ENCODE data around the gene BLTP2.
A peak's percentile ranks its signal among the peaks of the same experiment; 100 is the strongest.
"Not testable (repeated sequence)": the region's sequence is repeated elsewhere in the genome, so short reads cannot be mapped to it uniquely, and the experiment has no call there.

The BLTP2 gene

GRCh38 chr17:28646039-28646754, 1.2 kb upstream of the BLTP2 start:
- DNase-seq: peak; percentile 3

- no peak for DNase-seq
Measured at GRCh38 chr17:28645576-28645939, 600 bp upstream of the BLTP2 start.

- peak; percentile 10 for DNase-seq
Measured at GRCh38 chr17:28643983-28644786, 773 bp downstream of the BLTP2 start.

GRCh38 chr17:28641579-28641978, 3.4 kb downstream of the BLTP2 start:
- no peak for DNase-seq

GRCh38 chr17:28635506-28635905, 9.5 kb downstream of the BLTP2 start:
- DNase-seq: no peak

- no peak for DNase-seq
Measured at GRCh38 chr17:28634206-28634865, 10.6 kb downstream of the BLTP2 start.

- DNase-seq: no peak
Measured at GRCh38 chr17:28626818-28627217, 18.1 kb downstream of the BLTP2 start.

GRCh38 chr17:28624148-28624547, 20.8 kb downstream of the BLTP2 start:
- no peak for DNase-seq

- no peak for DNase-seq
Measured at GRCh38 chr17:28623696-28624095, 21.3 kb downstream of the BLTP2 start.

- no peak for DNase-seq
Measured at GRCh38 chr17:28622186-28622585, 22.8 kb downstream of the BLTP2 start.

GRCh38 chr17:28620010-28620409, 24.9 kb downstream of the BLTP2 start:
- DNase-seq: no peak

- DNase-seq: no peak
Measured at GRCh38 chr17:28618464-28618863, 26.5 kb downstream of the BLTP2 start.

- no peak for DNase-seq
Measured at GRCh38 chr17:28616281-28616680, 28.7 kb downstream of the BLTP2 start.

GRCh38 chr17:28615260-28615940, 29.6 kb downstream of the BLTP2 start:
- DNase-seq: no peak

- no peak for DNase-seq
Measured at GRCh38 chr17:28613931-28614381, 31.0 kb downstream of the BLTP2 start, which contains the start of gene RSKR. TSS of gene RSKR (minus strand) at chr17:28614185. CDS start at chr17:28614161, 24 bp downstream.

- peak; percentile 62 for DNase-seq
Measured at GRCh38 chr17:28612936-28613872, 31.8 kb downstream of the BLTP2 start.

- DNase-seq: no peak
Measured at GRCh38 chr17:28612531-28612930, 32.4 kb downstream of the BLTP2 start.

GRCh38 chr17:28610376-28610775, 34.6 kb downstream of the BLTP2 start:
- no peak for DNase-seq

GRCh38 chr17:28604031-28604430, 40.9 kb downstream of the BLTP2 start:
- not testable (repeated sequence) for DNase-seq

GRCh38 chr17:28599311-28600184, 45.4 kb downstream of the BLTP2 start:
- DNase-seq: peak; percentile 71

Measured in CD4-positive, alpha-beta T cell treated with Interleukin-17A for 4 hours (primary cell).